Psoas muscle (tissue), 8 donors: Measurements from ENCODE around the gene ACLY. TPM values are rescaled to one million over a fixed set of nuclear protein-coding genes. Genes with fewer than 3 reads are reported as not detected.

Source experiments
- ATAC-seq, 4 donors: fragments of 200-7000 bp; cut with Tn5 transposase; one replicate each; pipeline ENCODE4 v1.9.1; 2020; ENCODE audit warnings: moderate library complexity in 3 of 4, mild to moderate bottlenecking in 2 of 4
- DNase-seq, 2 donors: peaks; one replicate each; pipeline ENCODE4 v3.0.0-alpha.2; 2020
- H3K27ac ChIP-seq: fragments of 200-600 bp; one replicate; pipeline ENCODE4 v1.8.0; 2022
- H3K27me3 ChIP-seq, 3 donors: fragments of 200-600 bp in 1 of 3; one replicate each; pipeline versions ENCODE4 v1.6.1 to v1.8.0; 2013 to 2022; ENCODE audit warnings: low read length in 2 of 3, mild to moderate bottlenecking in 2 of 3, moderate library complexity in 1 of 3; ENCODE audit not compliant: insufficient read depth in 3 of 3
- H3K36me3 ChIP-seq, 2 donors: fragments of 200-600 bp in 1 of 2; one replicate each; pipeline versions ENCODE4 v1.6.1 to v1.8.0; 2013 to 2022; ENCODE audit warnings: low read depth in 1 of 2, mild to moderate bottlenecking in 1 of 2, moderate library complexity in 1 of 2; ENCODE audit not compliant: insufficient read depth in 1 of 2
- H3K4me1 ChIP-seq: fragments of 200-600 bp; one replicate; pipeline ENCODE4 v1.8.0; 2022
- H3K4me3 ChIP-seq: fragments of 200-600 bp; one replicate; pipeline ENCODE4 v1.8.0; 2022; ENCODE audit warnings: mild to moderate bottlenecking
- H3K9me3 ChIP-seq: fragments of 200-600 bp; one replicate; pipeline ENCODE4 v1.8.0; 2022
- WGBS, 3 donors: extraction: QIAGEN DNeasy Blood & Tissue Kit; methylation state at CpG; one replicate each; pipeline versions ENCODE4 v1.1.6 to v1.1.7; 2013; 5-methylcytosine and 5-hydroxymethylcytosine counted together
- intact Hi-C, 2 donors: fragments of 100-400 bp; cut with DNase I; formaldehyde crosslinking; loops; one replicate each; pipeline versions ENCODE4 v1.11.0 to v1.14.2; 2022
- polyA plus RNA-seq, 3 donors: library from polyadenylated mRNA; stranded (reverse); fragments of 200-250 nt; gene quantifications; one replicate each; pipeline ENCODE4 v1.2.3, GENCODE V29; 2013
- total RNA-seq, 4 donors: library from RNA; stranded (reverse); fragmentation: NEBNext Ultra II Directional in 2 of 4; extraction: Animal tissue kit (Norgen Biotek cat#: 25700) in 2 of 4; gene quantifications; one replicate each; pipeline versions ENCODE4 v1.2.1 to v1.2.4, GENCODE V29; 2021 to 2023
- TF ChIP-seq, protein P1 (sequence below): fragments of 200-600 bp; IDR thresholded peaks from one replicate; pipeline ENCODE4 v1.8.0; 2022; ENCODE audit warnings: antibody characterized with exemption
- donor health status: healthy with polysubstance abuse.
- donor health status: DM: no; HTN: no; CAD: no; lungs with moderate emphysema.
- donor health status: Bipolar disorder and iron deficiency.
- donor health status: healthy.
- donor health status: DM: yes; HTN: yes; CAD: no.
- donor health status: DM: no; HTN: no; CAD: no.
- donor health status: DM: no; HTN: no; CAD: no.
- donor health status: DM: yes; HTN: yes; CAD: no.

The ACLY gene
- total and polyA plus RNA-seq, 7 donors: 10.5 to 24.1 (median 20.2) TPM

DNA sequence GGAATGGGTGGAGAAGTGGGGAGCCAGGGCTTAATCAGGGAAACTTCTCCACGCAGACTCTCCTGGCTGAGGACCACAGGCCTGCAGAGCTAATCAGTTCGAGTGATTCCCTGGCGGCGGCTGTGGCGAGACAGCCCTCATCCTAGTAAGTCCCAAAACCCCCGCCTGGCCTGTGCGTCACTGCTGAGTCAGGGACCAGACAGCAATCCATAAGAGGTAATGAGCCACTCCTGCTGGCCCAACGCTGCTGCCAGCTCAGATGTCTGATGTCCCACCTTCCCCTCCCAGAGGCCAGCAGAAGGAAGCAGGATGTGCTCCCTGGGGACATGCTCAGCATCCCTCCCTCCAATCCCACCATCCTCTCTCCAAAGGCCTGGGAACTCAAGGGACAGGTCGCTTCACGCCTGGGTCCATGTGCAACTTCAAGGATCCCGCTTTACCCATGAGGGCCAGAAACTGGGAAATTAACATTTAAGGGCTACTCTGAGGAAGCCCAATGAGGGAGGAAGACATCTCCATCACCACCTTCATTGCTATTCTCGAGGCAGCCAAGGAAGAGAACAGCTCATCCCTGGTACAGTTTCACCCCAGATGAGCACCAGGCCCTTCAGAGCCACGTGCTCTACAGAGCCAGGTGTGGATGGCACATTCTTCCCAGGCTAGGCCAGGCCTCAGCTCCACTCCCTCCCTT is 7.9 kb downstream of the ACLY start:
- ATAC-seq (no peak), DNase-seq (no peak)
- WGBS, 3 donors: 88 to 92% (median 90%) methylated on average over 13 of the region's 13 CpGs
- H3K27ac ChIP-seq: no peak overlapping the region
- H3K4me1 ChIP-seq: no peaks in the 10 kb centered on the region
- peaks cover 0 to 78% of the 10 kb centered on the region in 2 donors for H3K36me3 ChIP-seq
- intact Hi-C loops: no loop called here
- H3K27me3 ChIP-seq: no peaks in the 10 kb centered on the region
- TF ChIP-seq, protein P1, sequence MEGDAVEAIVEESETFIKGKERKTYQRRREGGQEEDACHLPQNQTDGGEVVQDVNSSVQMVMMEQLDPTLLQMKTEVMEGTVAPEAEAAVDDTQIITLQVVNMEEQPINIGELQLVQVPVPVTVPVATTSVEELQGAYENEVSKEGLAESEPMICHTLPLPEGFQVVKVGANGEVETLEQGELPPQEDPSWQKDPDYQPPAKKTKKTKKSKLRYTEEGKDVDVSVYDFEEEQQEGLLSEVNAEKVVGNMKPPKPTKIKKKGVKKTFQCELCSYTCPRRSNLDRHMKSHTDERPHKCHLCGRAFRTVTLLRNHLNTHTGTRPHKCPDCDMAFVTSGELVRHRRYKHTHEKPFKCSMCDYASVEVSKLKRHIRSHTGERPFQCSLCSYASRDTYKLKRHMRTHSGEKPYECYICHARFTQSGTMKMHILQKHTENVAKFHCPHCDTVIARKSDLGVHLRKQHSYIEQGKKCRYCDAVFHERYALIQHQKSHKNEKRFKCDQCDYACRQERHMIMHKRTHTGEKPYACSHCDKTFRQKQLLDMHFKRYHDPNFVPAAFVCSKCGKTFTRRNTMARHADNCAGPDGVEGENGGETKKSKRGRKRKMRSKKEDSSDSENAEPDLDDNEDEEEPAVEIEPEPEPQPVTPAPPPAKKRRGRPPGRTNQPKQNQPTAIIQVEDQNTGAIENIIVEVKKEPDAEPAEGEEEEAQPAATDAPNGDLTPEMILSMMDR: no peak
- no peaks in the 10 kb centered on the region for H3K9me3 ChIP-seq
- H3K4me3 ChIP-seq: no peak overlapping the region

DNA sequence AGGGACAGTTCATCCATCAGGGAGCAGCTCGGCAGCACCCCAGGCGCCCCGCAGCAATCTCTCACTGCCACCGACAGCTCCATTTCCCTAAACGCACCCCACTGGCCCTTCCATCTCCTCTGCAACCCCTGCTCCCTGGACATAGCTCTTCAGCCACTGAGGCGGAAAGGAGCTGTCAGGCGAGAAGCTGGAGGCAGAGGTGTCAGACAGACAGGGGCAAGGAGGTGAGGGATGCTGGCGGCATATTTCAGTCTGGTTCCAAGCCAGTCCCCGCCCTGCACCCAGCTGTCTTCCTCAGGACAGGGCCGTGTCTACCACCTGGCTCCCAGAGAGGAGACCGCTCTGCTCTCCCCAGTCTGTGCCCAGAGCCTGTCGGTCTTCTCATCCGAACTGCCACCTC is 9.7 kb downstream of the ACLY start:
- Histone ChIP-seq H3K27ac (no peak overlapping the region), H3K4me1 (no peaks in the 10 kb centered on the region), H3K27me3 (no peaks in the 10 kb centered on the region), H3K36me3 (peaks cover 0 to 95% of the 10 kb centered on the region in 2 donors), H3K4me3 (no peak overlapping the region), H3K9me3 (no peaks in the 10 kb centered on the region)
- no peak for DNase-seq
- 92 to 93% (median 93%) methylated on average over 13 of the region's 13 CpGs for WGBS, 3 donors
- intact Hi-C loops: no loop called here
- ATAC-seq: no peak
- TF ChIP-seq, protein P1: no peak

DNA sequence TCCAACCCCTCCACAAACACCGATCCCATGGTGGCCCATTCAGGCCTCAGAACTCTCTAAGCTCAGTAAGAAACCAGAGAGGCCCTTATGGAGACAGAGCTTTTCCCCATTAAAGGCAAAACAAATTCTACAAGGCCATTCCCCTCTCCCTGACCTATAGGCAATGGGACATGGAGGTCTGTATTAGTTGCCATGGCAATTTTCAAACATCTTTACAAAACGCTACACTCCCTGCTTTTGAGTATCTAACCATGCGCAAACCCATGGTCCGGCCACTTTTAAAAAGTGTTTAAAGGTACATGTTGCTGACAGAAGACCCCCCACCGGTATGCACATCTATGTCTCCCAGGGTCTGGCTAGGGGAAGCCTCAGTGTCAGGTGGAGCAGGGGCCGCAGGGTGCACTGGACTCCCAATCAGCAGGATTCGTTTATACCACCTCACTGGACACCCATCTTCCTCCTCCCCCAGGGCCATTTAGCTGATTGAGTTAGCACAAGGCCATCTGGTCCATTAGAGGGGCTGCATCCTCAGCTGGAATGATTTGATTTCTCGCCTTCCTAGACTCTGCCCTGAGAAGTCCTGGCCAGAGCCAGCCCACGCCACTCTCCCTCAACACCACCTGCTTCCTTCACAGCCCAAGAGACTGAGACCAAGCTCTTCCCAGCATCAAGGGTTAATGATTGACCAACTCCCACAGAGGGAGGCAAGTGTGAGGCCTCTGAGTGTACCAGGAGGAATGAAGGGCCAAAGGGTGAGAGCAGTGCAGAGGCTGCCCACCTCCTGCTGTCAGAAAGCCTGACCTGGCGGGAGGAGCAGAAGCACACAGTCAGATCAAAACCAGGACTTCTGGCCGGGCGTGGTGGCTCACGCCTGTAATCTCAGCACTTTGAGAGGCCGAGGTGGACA is 10.9 kb downstream of the ACLY start:
- Histone ChIP-seq H3K4me3 (no peak overlapping the region), H3K27me3 (no peaks in the 10 kb centered on the region), H3K9me3 (no peaks in the 10 kb centered on the region), H3K4me1 (no peaks in the 10 kb centered on the region), H3K36me3 (peaks cover 0 to 97% of the 10 kb centered on the region in 2 donors), H3K27ac (no peak overlapping the region)
- intact Hi-C loops: no loop called here
- TF ChIP-seq, protein P1: no peak
- no peak for DNase-seq
- 93 to 96% (median 94%) methylated on average over 14 of the region's 14 CpGs for WGBS, 3 donors
- no peak for ATAC-seq

DNA sequence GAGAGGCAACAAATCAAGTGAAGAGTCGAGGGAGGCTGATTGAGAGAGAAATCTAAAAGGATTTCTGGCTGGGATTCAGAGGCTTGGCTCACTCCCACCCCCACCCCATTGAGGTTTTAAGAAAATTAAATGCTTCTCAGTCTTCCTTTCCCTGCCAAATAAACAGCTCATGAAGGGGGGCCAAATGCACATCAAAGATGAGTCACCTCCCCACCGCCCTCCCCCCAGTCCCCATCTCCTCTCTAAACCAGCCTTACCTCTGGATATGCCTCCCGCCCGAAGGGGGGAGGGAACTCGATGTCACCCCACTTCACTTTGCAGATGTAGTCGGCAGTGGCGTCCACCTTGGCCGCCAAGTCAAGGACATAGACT is 11.6 kb downstream of the ACLY start:
- H3K9me3 ChIP-seq: no peaks in the 10 kb centered on the region
- H3K36me3 ChIP-seq: peaks cover 0 to 97% of the 10 kb centered on the region in 2 donors
- no peak overlapping the region for H3K4me3 ChIP-seq
- no peaks in the 10 kb centered on the region for H3K4me1 ChIP-seq
- WGBS, 3 donors: 69 to 81% (median 71%) methylated on average over 8 of the region's 8 CpGs
- ATAC-seq (no peak), DNase-seq (no peak)
- intact Hi-C loops: no loop called here
- no peak overlapping the region for H3K27ac ChIP-seq
- TF ChIP-seq, protein P1: no peak
- H3K27me3 ChIP-seq: no peaks in the 10 kb centered on the region
